ENCODE data around the gene ATP13A4. TPM values are rescaled to one million over a fixed set of nuclear protein-coding genes. Genes with fewer than 3 reads are reported as not detected.

Gene ATP13A4
- total and polyA plus RNA-seq, 2 donors, result 0.19 to 7.7 TPM

GRCh38 chr3:193499801-193500485, 54.8 kb downstream of the ATP13A4 start:
- Histone ChIP-seq H3K4me1 (ENCODE audit: insufficient read depth) (no peaks in the 10 kb centered on the region), H3K36me3 (ENCODE audit: insufficient read depth) (no peaks in the 10 kb centered on the region), H3K4me3 (ENCODE audit: low read depth, low read length) (no peak overlapping the region), H3K27ac (ENCODE audit: low read depth) (no peak overlapping the region)
- DNase-seq (ENCODE audit: extremely low spot score), result peak; percentile 3
- WGBS, result 59% methylated on average over 7 of the region's 7 CpGs

GRCh38 chr3:193499136-193499770, 55.4 kb downstream of the ATP13A4 start:
- H3K36me3 ChIP-seq (ENCODE audit: insufficient read depth), result no peaks in the 10 kb centered on the region
- H3K4me3 ChIP-seq (ENCODE audit: low read depth, low read length), result no peak overlapping the region
- H3K4me1 ChIP-seq (ENCODE audit: insufficient read depth), result no peaks in the 10 kb centered on the region
- H3K27ac ChIP-seq (ENCODE audit: low read depth), result no peak overlapping the region
- no peak for DNase-seq (ENCODE audit: extremely low spot score)
- 49% methylated on average over 3 of the region's 3 CpGs for WGBS

- Histone ChIP-seq H3K36me3 (ENCODE audit: insufficient read depth) (no peaks in the 10 kb centered on the region), H3K4me1 (ENCODE audit: insufficient read depth) (no peaks in the 10 kb centered on the region), H3K27ac (ENCODE audit: low read depth) (no peak overlapping the region), H3K4me3 (ENCODE audit: low read depth, low read length) (no peak overlapping the region)
- DNase-seq (ENCODE audit: extremely low spot score), result no peak
- 84% methylated on average over 3 of the region's 3 CpGs for WGBS
These were observed 56.5 kb downstream of the ATP13A4 start for GRCh38 chr3:193498215-193498614.

GRCh38 chr3:193496658-193497057, 58.0 kb downstream of the ATP13A4 start:
- WGBS, result 88% methylated on average over 6 of the region's 6 CpGs
- no peak overlapping the region for H3K4me3 ChIP-seq (ENCODE audit: low read depth, low read length)
- DNase-seq (ENCODE audit: extremely low spot score), result no peak
- H3K4me1 ChIP-seq (ENCODE audit: insufficient read depth), result no peaks in the 10 kb centered on the region
- no peaks in the 10 kb centered on the region for H3K36me3 ChIP-seq (ENCODE audit: insufficient read depth)
- H3K27ac ChIP-seq (ENCODE audit: low read depth), result no peak overlapping the region

GRCh38 chr3:193491026-193491425, 63.7 kb downstream of the ATP13A4 start:
- Histone ChIP-seq H3K4me1 (ENCODE audit: insufficient read depth) (no peaks in the 10 kb centered on the region), H3K27ac (ENCODE audit: low read depth) (no peak overlapping the region), H3K36me3 (ENCODE audit: insufficient read depth) (no peaks in the 10 kb centered on the region), H3K4me3 (ENCODE audit: low read depth, low read length) (no peak overlapping the region)
- no peak for DNase-seq (ENCODE audit: extremely low spot score)
- 95% methylated on average over 1 of the region's 1 CpG for WGBS

- Histone ChIP-seq H3K4me3 (ENCODE audit: low read depth, low read length) (no peak overlapping the region), H3K36me3 (ENCODE audit: insufficient read depth) (no peaks in the 10 kb centered on the region), H3K27ac (ENCODE audit: low read depth) (no peak overlapping the region), H3K4me1 (ENCODE audit: insufficient read depth) (no peaks in the 10 kb centered on the region)
- no peak for DNase-seq (ENCODE audit: extremely low spot score)
- 69% methylated on average over 4 of the region's 4 CpGs for WGBS
These were observed 64.1 kb downstream of the ATP13A4 start for GRCh38 chr3:193490580-193490979.

- Histone ChIP-seq H3K27ac (ENCODE audit: low read depth) (no peak overlapping the region), H3K4me3 (ENCODE audit: low read depth, low read length) (no peak overlapping the region), H3K4me1 (ENCODE audit: insufficient read depth) (no peaks in the 10 kb centered on the region), H3K36me3 (ENCODE audit: insufficient read depth) (no peaks in the 10 kb centered on the region)
- whole genome bisulfite sequencing, result 87% methylated on average over 6 of the region's 6 CpGs
- DNase-seq (ENCODE audit: extremely low spot score), result no peak
These were observed 64.7 kb downstream of the ATP13A4 start for GRCh38 chr3:193489949-193490348.

- Histone ChIP-seq H3K27ac (ENCODE audit: low read depth) (no peak overlapping the region), H3K4me3 (ENCODE audit: low read depth, low read length) (no peak overlapping the region), H3K4me1 (ENCODE audit: insufficient read depth) (no peaks in the 10 kb centered on the region), H3K36me3 (ENCODE audit: insufficient read depth) (no peaks in the 10 kb centered on the region)
- 87% methylated on average over 5 of the region's 5 CpGs for WGBS
- DNase-seq (ENCODE audit: extremely low spot score), result no peak
These were observed 66.0 kb downstream of the ATP13A4 start for GRCh38 chr3:193488741-193489140.

GRCh38 chr3:193483988-193484539, 70.6 kb downstream of the ATP13A4 start:
- no peak overlapping the region for H3K4me3 ChIP-seq (ENCODE audit: low read depth, low read length)
- 45% methylated on average over 1 of the region's 1 CpG for WGBS
- DNase-seq (ENCODE audit: extremely low spot score), result no peak
- no peaks in the 10 kb centered on the region for H3K4me1 ChIP-seq (ENCODE audit: insufficient read depth)
- H3K36me3 ChIP-seq (ENCODE audit: insufficient read depth), result no peaks in the 10 kb centered on the region
- H3K27ac ChIP-seq (ENCODE audit: low read depth), result no peak overlapping the region

GRCh38 chr3:193481436-193481835, 73.3 kb downstream of the ATP13A4 start:
- Histone ChIP-seq H3K27ac (ENCODE audit: low read depth) (no peak overlapping the region), H3K4me3 (ENCODE audit: low read depth, low read length) (no peak overlapping the region), H3K4me1 (ENCODE audit: insufficient read depth) (no peaks in the 10 kb centered on the region), H3K36me3 (ENCODE audit: insufficient read depth) (no peaks in the 10 kb centered on the region)
- DNase-seq (ENCODE audit: extremely low spot score), result no peak
- WGBS, result 33% methylated on average over 1 of the region's 1 CpG

- no peak for DNase-seq (ENCODE audit: extremely low spot score)
- no peak overlapping the region for H3K4me3 ChIP-seq (ENCODE audit: low read depth, low read length)
- 91% methylated on average over 4 of the region's 4 CpGs for WGBS
These were observed 80.2 kb downstream of the ATP13A4 start for GRCh38 chr3:193474446-193474845.

GRCh38 chr3:193470710-193471109, 84.0 kb downstream of the ATP13A4 start:
- Histone ChIP-seq H3K27ac (ENCODE audit: low read depth) (no peak overlapping the region), H3K4me3 (ENCODE audit: low read depth, low read length) (no peak overlapping the region), H3K36me3 (ENCODE audit: insufficient read depth) (no peaks in the 10 kb centered on the region), H3K4me1 (ENCODE audit: insufficient read depth) (no peaks in the 10 kb centered on the region)
- no peak for DNase-seq (ENCODE audit: extremely low spot score)
- 74% methylated on average over 6 of the region's 6 CpGs for WGBS

More at GRCh38 chr3:193474446-193474845, 80.2 kb downstream of the ATP13A4 start:
- Histone ChIP-seq H3K36me3 (ENCODE audit: insufficient read depth) (no peaks in the 10 kb centered on the region), H3K27ac (ENCODE audit: low read depth) (no peak overlapping the region), H3K4me1 (ENCODE audit: insufficient read depth) (no peaks in the 10 kb centered on the region)

GRCh38 chr3:193465992-193466608, 88.6 kb downstream of the ATP13A4 start:
- Histone ChIP-seq H3K4me1 (ENCODE audit: insufficient read depth) (no peaks in the 10 kb centered on the region), H3K36me3 (ENCODE audit: insufficient read depth) (no peaks in the 10 kb centered on the region), H3K27ac (ENCODE audit: low read depth) (no peak overlapping the region), H3K4me3 (ENCODE audit: low read depth, low read length) (no peak overlapping the region)
- 78% methylated on average over 6 of the region's 6 CpGs for WGBS
- DNase-seq (ENCODE audit: extremely low spot score), result no peak

GRCh38 chr3:193464889-193465288, 89.8 kb downstream of the ATP13A4 start:
- DNase-seq (ENCODE audit: extremely low spot score), result no peak
- WGBS, result 92% methylated on average over 8 of the region's 8 CpGs
- no peak overlapping the region for H3K27ac ChIP-seq (ENCODE audit: low read depth)
- H3K4me1 ChIP-seq (ENCODE audit: insufficient read depth), result no peaks in the 10 kb centered on the region
- H3K36me3 ChIP-seq (ENCODE audit: insufficient read depth), result no peaks in the 10 kb centered on the region
- no peak overlapping the region for H3K4me3 ChIP-seq (ENCODE audit: low read depth, low read length)

All from urinary bladder (tissue), 4 donors.